ENCODE data around the gene MRPL36.

- TF ChIP-seq, protein P1, sequence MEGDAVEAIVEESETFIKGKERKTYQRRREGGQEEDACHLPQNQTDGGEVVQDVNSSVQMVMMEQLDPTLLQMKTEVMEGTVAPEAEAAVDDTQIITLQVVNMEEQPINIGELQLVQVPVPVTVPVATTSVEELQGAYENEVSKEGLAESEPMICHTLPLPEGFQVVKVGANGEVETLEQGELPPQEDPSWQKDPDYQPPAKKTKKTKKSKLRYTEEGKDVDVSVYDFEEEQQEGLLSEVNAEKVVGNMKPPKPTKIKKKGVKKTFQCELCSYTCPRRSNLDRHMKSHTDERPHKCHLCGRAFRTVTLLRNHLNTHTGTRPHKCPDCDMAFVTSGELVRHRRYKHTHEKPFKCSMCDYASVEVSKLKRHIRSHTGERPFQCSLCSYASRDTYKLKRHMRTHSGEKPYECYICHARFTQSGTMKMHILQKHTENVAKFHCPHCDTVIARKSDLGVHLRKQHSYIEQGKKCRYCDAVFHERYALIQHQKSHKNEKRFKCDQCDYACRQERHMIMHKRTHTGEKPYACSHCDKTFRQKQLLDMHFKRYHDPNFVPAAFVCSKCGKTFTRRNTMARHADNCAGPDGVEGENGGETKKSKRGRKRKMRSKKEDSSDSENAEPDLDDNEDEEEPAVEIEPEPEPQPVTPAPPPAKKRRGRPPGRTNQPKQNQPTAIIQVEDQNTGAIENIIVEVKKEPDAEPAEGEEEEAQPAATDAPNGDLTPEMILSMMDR (IDR thresholded peaks at IDR 0.05), result no peak
- no peak for TF ChIP-seq POLR2A (IDR thresholded peaks at IDR 0.05)
Measured at GRCh38 chr5:1800472-1801221, 1.0 kb upstream of the MRPL36 start.

Measured in gastroesophageal sphincter (tissue), 3 donors.